Kidney epithelial cell (primary cell): ENCODE data around the gene ZNF804B. TPM values are rescaled to one million over a fixed set of nuclear protein-coding genes. Genes with fewer than 3 reads are reported as not detected.
A peak's percentile ranks its signal among the peaks of the same experiment; 100 is the strongest.

Experiments
- DNase-seq: peaks from one replicate; pipeline ENCODE4 v3.0.0-alpha.2; 2010; ENCODE audit warnings: low read depth
- H3K27me3 ChIP-seq: 2 replicates; pipeline ENCODE4 v1.6.0; 2011; ENCODE audit warnings: low read length; ENCODE audit not compliant: control insufficient read depth, insufficient read depth
- H3K36me3 ChIP-seq: 2 replicates; pipeline ENCODE4 v1.5.1; 2011; ENCODE audit warnings: low read length; ENCODE audit not compliant: control insufficient read depth, insufficient read depth
- H3K4me3 ChIP-seq: 2 replicates; pipeline ENCODE4 v1.5.1; 2011; ENCODE audit warnings: low read depth, mild to moderate bottlenecking, control low read depth, low read length
- total RNA-seq: library from RNA; depleted of rRNA; stranded (reverse); fragments of >200 nt; gene quantifications from 2 replicates; pipeline ENCODE4 v1.2.3, GENCODE V29; 2015
- TF ChIP-seq, protein P1 (sequence below): IDR thresholded peaks from 2 replicates; pipeline ENCODE4 v1.5.1; 2011; ENCODE audit warnings: mild to moderate bottlenecking, moderate library complexity, low read length, control low read depth, inconsistent platforms; ENCODE audit not compliant: insufficient read depth, poor library complexity, severe bottlenecking

Gene ZNF804B
- total RNA-seq, 1 donor from 2014 or later: not detected

DNA sequence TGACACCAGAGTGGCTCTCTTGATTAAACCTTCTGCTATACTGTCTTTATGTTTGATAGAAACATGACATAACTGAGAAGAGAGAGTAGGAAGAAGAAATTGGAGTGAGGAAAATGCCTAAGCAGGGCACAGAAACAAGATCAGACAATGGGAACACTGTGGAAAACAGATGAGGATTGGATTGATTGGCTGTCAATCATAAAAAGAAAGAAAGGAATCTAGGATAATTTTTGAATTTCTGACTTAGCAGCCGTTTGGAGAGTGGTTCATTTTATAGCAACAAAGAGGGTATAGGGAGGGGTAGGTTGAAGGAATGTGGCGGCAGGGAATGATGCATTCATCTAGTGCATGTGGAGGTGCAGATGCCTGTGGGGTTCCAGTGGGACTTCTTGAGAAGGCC, 28.3 kb downstream of the ZNF804B start:
- TF ChIP-seq, protein P1, sequence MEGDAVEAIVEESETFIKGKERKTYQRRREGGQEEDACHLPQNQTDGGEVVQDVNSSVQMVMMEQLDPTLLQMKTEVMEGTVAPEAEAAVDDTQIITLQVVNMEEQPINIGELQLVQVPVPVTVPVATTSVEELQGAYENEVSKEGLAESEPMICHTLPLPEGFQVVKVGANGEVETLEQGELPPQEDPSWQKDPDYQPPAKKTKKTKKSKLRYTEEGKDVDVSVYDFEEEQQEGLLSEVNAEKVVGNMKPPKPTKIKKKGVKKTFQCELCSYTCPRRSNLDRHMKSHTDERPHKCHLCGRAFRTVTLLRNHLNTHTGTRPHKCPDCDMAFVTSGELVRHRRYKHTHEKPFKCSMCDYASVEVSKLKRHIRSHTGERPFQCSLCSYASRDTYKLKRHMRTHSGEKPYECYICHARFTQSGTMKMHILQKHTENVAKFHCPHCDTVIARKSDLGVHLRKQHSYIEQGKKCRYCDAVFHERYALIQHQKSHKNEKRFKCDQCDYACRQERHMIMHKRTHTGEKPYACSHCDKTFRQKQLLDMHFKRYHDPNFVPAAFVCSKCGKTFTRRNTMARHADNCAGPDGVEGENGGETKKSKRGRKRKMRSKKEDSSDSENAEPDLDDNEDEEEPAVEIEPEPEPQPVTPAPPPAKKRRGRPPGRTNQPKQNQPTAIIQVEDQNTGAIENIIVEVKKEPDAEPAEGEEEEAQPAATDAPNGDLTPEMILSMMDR: no peak
- no peaks in the 10 kb centered on the region for H3K27me3 ChIP-seq
- no peak for DNase-seq
- H3K36me3 ChIP-seq: no peaks in the 10 kb centered on the region
- H3K4me3 ChIP-seq: no peak overlapping the region

DNA sequence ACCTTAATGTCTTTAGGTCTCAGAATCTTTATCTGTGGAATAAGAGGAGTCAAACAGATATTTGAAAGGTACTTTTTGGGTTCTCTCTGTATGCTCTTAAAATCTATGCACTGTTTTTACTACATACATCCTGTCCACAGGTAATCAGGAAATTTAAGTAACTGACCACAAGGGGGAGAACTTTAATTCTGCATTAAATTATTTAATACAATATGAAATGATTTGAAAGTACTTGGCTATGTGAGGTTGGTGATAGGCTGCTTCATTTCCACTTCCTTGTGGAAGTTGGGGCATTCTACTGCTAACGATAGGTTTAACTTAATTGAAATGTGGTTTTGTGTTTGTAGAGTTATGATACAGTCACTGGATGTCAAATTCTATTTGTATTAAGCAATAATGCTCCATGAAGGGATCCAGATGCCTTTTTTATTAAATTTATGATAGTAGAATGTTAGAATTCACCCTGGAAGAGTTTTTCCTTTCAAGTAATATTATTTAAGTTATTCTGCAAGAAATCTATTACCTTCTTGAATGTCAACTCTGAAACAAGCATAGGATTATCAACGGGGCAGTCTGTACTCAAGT, 30.1 kb downstream of the ZNF804B start:
- Histone ChIP-seq H3K36me3 (no peaks in the 10 kb centered on the region), H3K27me3 (no peaks in the 10 kb centered on the region), H3K4me3 (no peak overlapping the region)
- TF ChIP-seq, protein P1: peak; percentile 46
- no peak for DNase-seq

DNA sequence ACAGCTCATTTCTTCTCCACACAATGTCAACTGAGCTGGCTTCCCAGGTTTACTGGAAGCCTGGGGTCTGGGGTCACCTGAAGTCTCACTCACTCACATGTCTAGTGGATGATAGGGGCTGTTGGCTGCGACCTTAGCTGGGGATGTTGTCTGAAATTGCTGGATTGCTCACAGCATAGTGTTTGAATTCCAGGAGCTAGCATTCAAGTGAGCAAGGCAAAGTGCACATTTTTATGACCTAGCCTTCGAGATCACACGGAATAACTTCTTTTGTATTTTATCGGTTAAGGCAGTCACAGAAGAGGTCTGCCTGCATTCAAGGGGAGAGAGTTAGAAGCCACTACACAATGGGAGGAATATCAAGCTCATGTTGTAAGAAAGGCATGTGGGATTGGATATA, 32.4 kb downstream of the ZNF804B start:
- DNase-seq: no peak

DNA sequence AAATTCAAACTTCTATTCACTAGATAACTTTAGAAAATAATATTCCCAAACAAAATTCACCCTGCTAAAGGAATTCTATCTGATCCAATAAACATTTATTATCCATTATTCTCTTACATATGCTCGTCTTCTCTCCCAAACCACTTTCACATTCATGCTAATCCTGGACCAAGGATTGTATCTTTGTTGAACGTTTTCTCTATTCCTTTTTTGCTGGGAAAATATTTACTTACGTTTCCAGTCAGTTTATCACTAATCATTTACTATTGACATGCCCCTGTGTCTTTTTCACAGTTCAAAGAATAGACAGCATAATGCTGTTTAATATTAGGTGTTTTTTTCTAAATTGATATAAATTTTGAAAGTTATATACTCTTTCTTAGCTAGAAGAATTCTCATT, 32.9 kb downstream of the ZNF804B start:
- Histone ChIP-seq H3K27me3 (no peaks in the 10 kb centered on the region), H3K4me3 (no peak overlapping the region), H3K36me3 (no peaks in the 10 kb centered on the region)
- TF ChIP-seq, protein P1: no peak
- DNase-seq: no peak

More for the DNA sequence above, 32.4 kb downstream of the ZNF804B start:
- Histone ChIP-seq H3K27me3 (no peaks in the 10 kb centered on the region), H3K4me3 (no peak overlapping the region), H3K36me3 (no peaks in the 10 kb centered on the region)
- TF ChIP-seq, protein P1: no peak

DNA sequence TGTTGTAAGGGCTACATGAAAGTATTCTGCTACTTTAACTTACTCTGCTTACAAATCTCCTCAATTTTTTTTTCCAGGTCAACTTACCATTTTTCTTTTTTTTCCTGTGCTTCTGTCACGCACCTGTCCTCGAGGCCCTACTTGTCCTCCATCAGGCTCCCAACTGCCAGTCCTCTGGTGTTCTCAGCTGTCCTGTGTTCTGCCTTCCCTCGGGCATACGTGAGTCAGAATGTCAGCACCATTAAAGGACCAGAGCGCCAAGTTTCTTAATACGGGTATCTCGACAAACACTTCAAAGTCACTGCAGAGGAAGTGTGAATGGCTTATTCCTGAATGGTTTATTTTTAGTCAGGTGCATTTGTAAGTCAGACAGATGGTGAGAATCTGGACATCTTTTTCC, 36.1 kb downstream of the ZNF804B start, which contains the start of gene TEX47:
TSS of gene TEX47 (minus strand) at position 185 of the 400 bp plus-strand sequence. CDS start 795 bp downstream, outside the sequence.
- Histone ChIP-seq H3K27me3 (no peaks in the 10 kb centered on the region), H3K4me3 (no peak within 1 kb of the TSS), H3K36me3 (no peaks in the 10 kb centered on the region)
- TF ChIP-seq, protein P1: no peak
- no peak for DNase-seq

DNA sequence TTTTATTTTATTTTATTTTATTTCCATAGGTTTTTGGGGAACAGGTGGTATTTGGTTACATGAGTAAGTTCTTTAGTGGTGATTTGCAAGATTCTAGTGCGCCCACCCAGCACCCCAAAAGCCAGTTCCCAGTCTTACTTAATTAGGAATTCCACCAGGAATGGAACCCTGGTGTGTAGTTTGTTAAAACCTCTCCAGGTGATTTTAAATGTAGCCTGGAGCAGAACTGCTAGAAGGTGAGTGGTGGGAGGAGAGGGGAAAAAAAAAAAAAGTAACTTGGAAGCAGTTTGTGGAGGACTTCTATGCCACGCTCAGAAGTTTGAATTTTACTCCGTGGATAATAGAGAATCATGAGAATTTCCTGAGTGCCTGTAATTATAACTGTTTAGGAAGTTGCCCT, 41.5 kb downstream of the ZNF804B start:
- no peak for DNase-seq
- TF ChIP-seq, protein P1: no peak
- H3K36me3 ChIP-seq: no peaks in the 10 kb centered on the region
- H3K4me3 ChIP-seq: no peak overlapping the region
- no peaks in the 10 kb centered on the region for H3K27me3 ChIP-seq
